ENCODE results near the gene STPG2. TPM values are rescaled to one million over a fixed set of nuclear protein-coding genes. Genes with fewer than 3 reads are reported as not detected.

Gene STPG2
- total RNA-seq, 6 experiments from 2014 or later = not detected

DNA sequence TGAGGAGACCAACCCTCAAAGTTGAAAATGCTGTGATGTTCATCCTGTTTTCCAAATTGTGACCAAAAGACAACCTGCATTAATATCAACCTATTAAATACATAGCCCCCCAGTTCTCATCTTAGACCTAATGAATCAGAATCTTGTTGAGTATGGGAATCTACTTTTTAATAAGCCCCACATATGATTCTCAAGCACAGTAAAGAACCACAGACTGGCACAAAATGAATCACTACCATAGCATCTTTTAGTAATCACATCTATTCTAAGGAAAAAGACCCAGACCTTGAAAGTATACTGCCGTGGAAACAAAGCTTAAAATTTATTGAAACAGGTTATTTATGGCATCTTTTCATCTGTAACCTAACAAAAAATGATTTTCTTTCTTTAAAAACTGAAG lies 152.9 kb downstream of the STPG2 start:
- no peak overlapping the region for H3K4me3 Mint-ChIP-seq
- H3K9me3 Mint-ChIP-seq = peaks cover 9% of the 10 kb centered on the region
- H3K27ac Mint-ChIP-seq = no peak overlapping the region
- H3K36me3 Mint-ChIP-seq (ENCODE audit: low read depth) = no peaks in the 10 kb centered on the region
- no peaks in the 10 kb centered on the region for H3K27me3 Mint-ChIP-seq (ENCODE audit: insufficient read depth)
- DNase-seq = no peak
- H3K4me1 Mint-ChIP-seq (ENCODE audit: low read depth) = no peaks in the 10 kb centered on the region
- TF ChIP-seq, protein P1, sequence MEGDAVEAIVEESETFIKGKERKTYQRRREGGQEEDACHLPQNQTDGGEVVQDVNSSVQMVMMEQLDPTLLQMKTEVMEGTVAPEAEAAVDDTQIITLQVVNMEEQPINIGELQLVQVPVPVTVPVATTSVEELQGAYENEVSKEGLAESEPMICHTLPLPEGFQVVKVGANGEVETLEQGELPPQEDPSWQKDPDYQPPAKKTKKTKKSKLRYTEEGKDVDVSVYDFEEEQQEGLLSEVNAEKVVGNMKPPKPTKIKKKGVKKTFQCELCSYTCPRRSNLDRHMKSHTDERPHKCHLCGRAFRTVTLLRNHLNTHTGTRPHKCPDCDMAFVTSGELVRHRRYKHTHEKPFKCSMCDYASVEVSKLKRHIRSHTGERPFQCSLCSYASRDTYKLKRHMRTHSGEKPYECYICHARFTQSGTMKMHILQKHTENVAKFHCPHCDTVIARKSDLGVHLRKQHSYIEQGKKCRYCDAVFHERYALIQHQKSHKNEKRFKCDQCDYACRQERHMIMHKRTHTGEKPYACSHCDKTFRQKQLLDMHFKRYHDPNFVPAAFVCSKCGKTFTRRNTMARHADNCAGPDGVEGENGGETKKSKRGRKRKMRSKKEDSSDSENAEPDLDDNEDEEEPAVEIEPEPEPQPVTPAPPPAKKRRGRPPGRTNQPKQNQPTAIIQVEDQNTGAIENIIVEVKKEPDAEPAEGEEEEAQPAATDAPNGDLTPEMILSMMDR (IDR thresholded peaks at IDR 0.05) = no peak

DNA sequence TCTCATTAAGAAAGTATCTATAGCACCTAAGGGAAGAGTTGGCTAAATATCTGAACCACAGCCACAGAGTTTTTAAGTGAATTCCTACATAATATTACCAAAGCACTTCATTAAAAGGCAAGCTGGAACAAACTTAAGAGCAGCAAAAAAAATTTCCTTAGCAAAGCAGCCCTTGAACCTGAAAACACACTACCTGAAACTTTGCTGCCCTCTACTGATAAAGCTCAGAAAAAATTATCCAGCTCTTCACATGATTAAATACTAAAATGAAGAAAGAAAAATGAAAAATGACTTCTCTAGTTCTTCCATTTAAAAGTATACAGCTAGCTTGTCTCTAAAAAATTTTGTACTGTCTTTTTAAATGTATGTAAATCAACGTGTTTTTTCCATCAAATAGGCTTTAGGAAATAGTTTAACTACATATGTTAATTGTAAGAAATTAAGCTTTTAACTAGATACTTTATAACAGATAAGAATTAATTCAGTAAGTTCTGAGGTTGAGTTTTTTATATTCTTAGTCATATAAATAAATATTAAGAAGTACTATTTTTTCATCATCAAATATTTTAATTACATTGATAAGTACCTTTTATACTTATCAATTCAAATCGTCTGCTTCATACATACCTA lies 156.1 kb downstream of the STPG2 start:
- H3K4me3 Mint-ChIP-seq = no peak overlapping the region
- peak; percentile 8 for DNase-seq
- no peaks in the 10 kb centered on the region for H3K36me3 Mint-ChIP-seq (ENCODE audit: low read depth)
- no peaks in the 10 kb centered on the region for H3K27me3 Mint-ChIP-seq (ENCODE audit: insufficient read depth)
- no peaks in the 10 kb centered on the region for H3K4me1 Mint-ChIP-seq (ENCODE audit: low read depth)
- no peaks in the 10 kb centered on the region for H3K9me3 Mint-ChIP-seq
- TF ChIP-seq, protein P1 (IDR thresholded peaks at IDR 0.05) = peak; percentile 62
- H3K27ac Mint-ChIP-seq = no peak overlapping the region

DNA sequence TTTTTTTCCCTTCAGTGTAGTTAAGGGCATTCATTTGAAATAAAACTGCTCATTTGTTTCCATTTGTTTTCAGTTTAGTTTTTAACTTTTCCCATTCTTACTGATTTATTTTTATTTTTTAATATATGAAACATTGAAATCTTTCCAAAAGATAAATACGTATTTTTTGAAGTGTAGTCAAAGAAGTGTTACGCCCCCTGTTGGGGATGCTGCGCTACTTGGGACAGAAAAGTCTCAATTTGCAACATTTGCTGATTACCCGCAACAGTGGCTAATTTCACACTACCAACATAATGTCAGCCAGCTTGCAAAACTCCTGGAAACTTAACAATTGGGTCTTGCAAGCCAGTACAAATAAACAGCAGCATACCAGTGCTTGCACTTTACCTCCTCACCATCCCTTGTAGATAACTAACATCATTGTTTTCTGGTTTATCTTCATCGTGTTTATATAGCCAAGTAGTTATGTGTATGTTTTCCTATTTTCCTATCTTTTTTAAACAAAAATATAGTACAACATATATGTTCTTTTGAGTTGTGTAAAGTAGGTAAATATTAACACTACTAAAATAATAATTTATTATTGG lies 158.6 kb downstream of the STPG2 start:
- Mint-ChIP-seq H3K4me1 (ENCODE audit: low read depth) (no peaks in the 10 kb centered on the region), H3K27me3 (ENCODE audit: insufficient read depth) (no peaks in the 10 kb centered on the region), H3K4me3 (no peak overlapping the region), H3K36me3 (ENCODE audit: low read depth) (no peaks in the 10 kb centered on the region), H3K27ac (no peak overlapping the region), H3K9me3 (no peaks in the 10 kb centered on the region)
- TF ChIP-seq, protein P1 (IDR thresholded peaks at IDR 0.05) = peak; percentile 66
- no peak for DNase-seq

DNA sequence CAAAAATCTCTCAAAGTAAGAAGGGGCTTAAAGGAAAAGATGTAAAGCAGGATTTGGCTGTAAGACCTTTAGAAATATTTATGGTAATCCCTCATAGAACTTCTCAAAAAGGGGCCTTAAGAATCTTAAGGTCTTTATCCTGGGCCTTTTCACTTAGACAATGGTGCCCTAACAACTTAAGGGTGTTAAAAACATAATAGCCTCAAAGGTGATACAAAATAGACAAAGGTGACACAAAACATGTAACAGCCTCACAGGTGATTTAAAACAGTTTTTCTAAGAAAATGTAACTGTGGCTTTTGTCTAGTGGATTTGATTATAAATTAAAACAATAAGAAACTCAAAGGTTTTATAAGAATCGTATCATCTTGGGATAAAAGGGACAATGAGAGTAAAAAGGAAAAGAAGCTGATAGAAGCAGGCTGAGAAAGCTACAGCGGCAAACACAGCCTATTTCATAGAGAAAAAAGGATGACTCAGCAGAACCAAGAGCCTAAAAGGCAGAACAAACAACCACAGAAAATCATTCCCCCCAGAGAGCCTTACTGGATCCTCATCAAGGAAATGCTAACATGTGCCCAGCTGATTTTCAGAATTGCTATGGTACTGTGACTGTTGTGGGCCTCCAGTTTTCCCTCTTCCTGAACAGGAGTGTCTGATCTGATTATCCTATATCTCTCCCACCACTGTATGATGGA lies 164.3 kb downstream of the STPG2 start:
- Mint-ChIP-seq H3K4me1 (ENCODE audit: low read depth) (no peaks in the 10 kb centered on the region), H3K36me3 (ENCODE audit: low read depth) (0 out of 2 replicates have a peak, but pooled peaks cover 7% of the 10 kb centered on the region), H3K9me3 (peaks cover 8% of the 10 kb centered on the region; the same call in 1 of the 2 replicates), H3K27ac (no peak overlapping the region), H3K27me3 (ENCODE audit: insufficient read depth) (no peaks in the 10 kb centered on the region), H3K4me3 (no peak overlapping the region)
- TF ChIP-seq, protein P1 (IDR thresholded peaks at IDR 0.05) = no peak
- DNase-seq = no peak

DNA sequence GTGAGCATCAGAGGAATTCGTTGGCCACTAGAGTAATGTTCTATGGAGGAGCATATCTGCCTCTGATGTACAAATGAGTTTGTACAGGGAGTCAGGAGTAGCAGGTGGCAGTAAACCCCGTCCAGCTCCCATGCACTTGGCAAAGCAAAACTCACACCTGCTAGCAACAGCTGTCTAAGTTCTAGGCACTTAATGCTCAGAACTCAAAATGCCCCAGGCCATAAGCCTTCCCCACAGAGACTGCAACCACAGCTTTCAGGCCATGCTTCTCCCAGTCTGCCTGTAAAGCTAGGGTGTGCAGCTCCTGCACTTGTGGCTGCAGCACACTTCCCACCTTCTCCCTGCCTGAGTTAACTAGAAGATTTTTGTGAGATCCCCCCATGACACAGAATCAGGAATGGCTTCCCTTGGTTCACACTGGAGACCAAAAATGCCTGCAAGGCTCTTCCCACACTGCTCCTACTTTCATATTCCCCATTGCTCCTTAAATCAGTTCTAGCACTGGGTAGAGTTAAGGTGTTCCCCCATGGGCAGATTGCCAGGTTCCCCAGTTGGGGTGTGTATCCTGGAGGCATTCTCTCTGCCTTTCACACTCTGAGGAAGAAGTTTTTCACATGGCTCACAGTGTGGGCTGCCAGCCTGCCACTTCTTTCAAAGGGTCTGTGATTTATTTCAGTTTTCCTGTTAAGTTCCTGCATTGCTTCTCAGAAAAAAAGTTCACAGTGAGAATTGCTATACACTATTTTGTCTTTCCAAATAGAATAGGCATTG lies 189.9 kb downstream of the STPG2 start:
- Mint-ChIP-seq H3K27ac (no peak overlapping the region), H3K27me3 (ENCODE audit: insufficient read depth) (no peaks in the 10 kb centered on the region; the same call in 1 of the 2 replicates), H3K9me3 (peaks cover 74% of the 10 kb centered on the region), H3K4me3 (no peak overlapping the region), H3K36me3 (ENCODE audit: low read depth) (no peaks in the 10 kb centered on the region), H3K4me1 (ENCODE audit: low read depth) (no peaks in the 10 kb centered on the region)
- TF ChIP-seq, protein P1 (IDR thresholded peaks at IDR 0.05) = no peak
- DNase-seq = no peak

All from HFFc6 (cell line).